ENCODE measurements around the gene CPN2.

CPN2 gene

GRCh38 chr3:194351080-194351672 lies at the start of gene CPN2:
Gene CPN2 (minus strand): TSS chr3:194351328. CDS start chr3:194342702, 8,626 bp downstream.
- H3K4me3 ChIP-seq (ENCODE audit: low read length) = no peak within 1 kb of the TSS
- TF ChIP-seq ZNF274 (IDR thresholded peaks at IDR 0.05; ENCODE audit: low read depth, low read length) = no peak

GRCh38 chr3:194399874-194400411 lies 48.8 kb upstream of the CPN2 start:
- TF ChIP-seq ZNF274 (IDR thresholded peaks at IDR 0.05; ENCODE audit: low read depth, low read length) = no peak

GRCh38 chr3:194399166-194399565 lies 48.0 kb upstream of the CPN2 start, which contains the start of gene GP5:
Gene GP5 (minus strand): TSS chr3:194399266. CDS start chr3:194398282, 984 bp downstream.
- peak within 1 kb of the TSS; percentile 32; the same call in 1 of the 2 replicates for H3K4me3 ChIP-seq (ENCODE audit: low read length)
- TF ChIP-seq ZNF274 (IDR thresholded peaks at IDR 0.05; ENCODE audit: low read depth, low read length) = no peak

More at GRCh38 chr3:194399874-194400411, 48.8 kb upstream of the CPN2 start:
- no peak overlapping the region for H3K4me3 ChIP-seq (ENCODE audit: low read length)

- no peak for TF ChIP-seq ZNF274 (IDR thresholded peaks at IDR 0.05; ENCODE audit: low read depth, low read length)
- H3K4me3 ChIP-seq (ENCODE audit: low read length) = peak overlapping the region; percentile 32; the same call in 1 of the 2 replicates
These were observed 46.7 kb upstream of the CPN2 start for GRCh38 chr3:194397757-194398312.

DNA sequence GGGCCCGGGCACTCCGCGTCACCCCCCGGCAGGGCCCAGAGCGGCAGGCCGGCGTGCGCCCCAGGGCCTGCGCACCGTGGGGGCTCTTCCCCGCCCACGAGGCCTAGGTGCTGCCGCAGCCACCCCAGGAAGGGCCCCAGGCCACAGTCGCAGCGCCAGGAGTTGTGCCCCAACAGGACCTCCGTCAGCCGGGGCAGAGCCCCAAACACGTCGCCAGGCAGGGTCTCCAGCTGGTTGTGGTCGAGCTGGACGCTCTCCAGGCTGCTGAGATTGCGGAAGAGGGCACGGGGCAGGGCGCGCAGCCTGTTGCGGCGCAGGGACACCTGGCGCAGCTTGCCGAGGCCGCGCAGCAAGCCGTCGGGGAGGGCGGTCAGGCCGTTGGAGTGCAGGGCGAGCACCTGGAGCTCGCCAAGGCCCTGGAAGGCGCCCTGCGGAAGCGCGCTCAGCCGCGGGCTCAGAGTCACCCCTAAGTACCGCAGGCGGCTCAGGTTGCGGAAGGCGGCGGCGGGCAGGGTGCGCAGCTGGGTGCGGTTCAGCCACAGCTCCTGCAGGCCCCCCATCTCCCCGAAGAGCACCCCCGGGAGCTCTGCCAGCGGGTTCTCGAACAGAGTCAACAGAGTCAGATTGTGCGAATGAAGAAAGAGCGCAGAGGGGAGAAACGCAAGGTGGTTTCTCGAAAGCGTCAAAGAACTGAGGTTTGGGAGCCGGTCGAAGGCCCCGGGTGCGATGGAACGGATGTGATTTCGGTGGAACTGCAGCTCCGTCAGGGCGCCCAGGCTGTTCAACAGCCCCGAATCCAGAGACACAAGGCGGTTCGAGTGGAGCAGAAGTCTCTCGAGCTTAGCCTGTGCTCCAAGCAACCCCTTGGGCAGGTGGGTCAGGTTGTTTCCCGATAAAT lies 46.0 kb upstream of the CPN2 start:
- no peak for TF ChIP-seq ZNF274 (IDR thresholded peaks at IDR 0.05; ENCODE audit: low read depth, low read length)
- peak overlapping the region; percentile 30; the same call in 1 of the 2 replicates for H3K4me3 ChIP-seq (ENCODE audit: low read length)

DNA sequence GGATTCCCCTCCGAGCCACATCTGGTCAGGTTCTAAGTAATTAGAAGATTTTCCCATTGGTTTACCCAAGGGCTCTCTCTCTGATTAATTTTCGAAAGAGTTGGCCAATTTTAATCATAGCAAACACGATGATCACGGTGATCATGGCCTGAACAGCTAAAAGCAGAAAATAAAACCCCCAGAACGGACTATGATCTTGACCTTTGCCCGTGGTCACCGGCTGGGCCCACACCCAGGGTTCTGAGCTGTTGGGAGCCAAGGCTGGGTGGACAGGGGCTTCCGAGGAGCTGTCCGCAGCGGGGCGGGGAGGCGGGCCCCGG lies 45.4 kb upstream of the CPN2 start:
- no peak for TF ChIP-seq ZNF274 (IDR thresholded peaks at IDR 0.05; ENCODE audit: low read depth, low read length)
- no peak overlapping the region; the same call in 1 of the 2 replicates for H3K4me3 ChIP-seq (ENCODE audit: low read length)

- no peak overlapping the region for H3K4me3 ChIP-seq (ENCODE audit: low read length)
- TF ChIP-seq ZNF274 (IDR thresholded peaks at IDR 0.05; ENCODE audit: low read depth, low read length) = no peak
These were observed 44.8 kb upstream of the CPN2 start for GRCh38 chr3:194395778-194396538.

DNA sequence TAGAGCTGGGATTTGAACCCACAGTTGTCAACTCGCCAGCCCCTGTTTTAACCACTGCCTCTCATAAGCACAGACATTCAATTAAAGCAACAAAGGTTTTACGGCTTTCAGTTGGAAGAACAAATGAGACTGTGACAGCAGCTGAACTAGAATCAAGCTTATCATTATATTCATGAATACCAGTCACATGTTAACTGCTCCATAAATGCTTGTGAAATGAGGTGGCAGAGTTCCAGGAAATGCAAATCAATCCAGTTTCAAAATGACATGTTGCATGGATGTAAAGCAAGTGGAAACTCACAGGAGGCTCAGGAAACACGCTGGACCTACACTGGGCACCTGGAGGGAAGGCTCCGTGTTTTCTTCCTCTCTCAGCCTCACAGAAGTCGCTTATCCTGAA lies 44.1 kb upstream of the CPN2 start:
- H3K4me3 ChIP-seq (ENCODE audit: low read length) = no peak overlapping the region
- no peak for TF ChIP-seq ZNF274 (IDR thresholded peaks at IDR 0.05; ENCODE audit: low read depth, low read length)

DNA sequence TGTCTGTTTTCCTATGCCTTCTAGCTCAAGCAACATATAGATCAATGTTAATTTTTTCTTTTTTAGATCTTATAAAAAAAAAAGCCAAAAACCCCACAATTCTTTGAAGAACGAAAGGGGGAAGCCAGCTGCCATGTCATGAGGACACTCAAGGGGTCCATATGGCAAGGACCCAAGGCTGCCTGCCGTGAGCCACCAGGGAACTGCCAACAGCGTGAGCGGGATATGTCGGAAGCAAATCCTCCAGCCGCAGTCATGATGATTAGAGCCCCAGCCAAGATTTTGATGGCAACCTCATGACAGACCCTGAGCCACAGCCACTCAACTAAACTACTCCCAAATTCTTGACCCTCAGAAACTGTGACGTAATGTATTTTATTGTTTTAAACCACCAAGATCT lies 41.4 kb upstream of the CPN2 start:
- no peak for TF ChIP-seq ZNF274 (IDR thresholded peaks at IDR 0.05; ENCODE audit: low read depth, low read length)
- H3K4me3 ChIP-seq (ENCODE audit: low read length) = no peak overlapping the region

DNA sequence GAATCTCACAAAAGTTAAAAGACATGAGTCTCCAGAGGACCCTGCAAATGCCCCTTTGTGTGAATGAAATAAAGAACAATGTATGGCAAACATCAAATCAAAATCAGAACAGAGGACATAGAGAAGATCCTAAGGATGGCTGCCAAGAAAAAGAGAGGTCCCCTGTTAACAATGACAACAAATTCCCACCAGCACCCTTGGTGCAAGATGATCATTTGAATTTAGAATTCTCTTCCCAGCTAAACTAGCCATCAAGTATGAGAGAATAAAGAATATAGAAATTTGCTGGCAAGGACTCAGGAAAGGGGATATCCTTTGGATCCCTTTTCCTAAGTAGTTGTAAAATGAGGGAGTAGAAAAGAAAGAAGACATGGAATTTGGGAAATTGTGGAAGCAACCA lies 39.7 kb upstream of the CPN2 start:
- H3K4me3 ChIP-seq (ENCODE audit: low read length) = no peak overlapping the region
- no peak for TF ChIP-seq ZNF274 (IDR thresholded peaks at IDR 0.05; ENCODE audit: low read depth, low read length)

DNA sequence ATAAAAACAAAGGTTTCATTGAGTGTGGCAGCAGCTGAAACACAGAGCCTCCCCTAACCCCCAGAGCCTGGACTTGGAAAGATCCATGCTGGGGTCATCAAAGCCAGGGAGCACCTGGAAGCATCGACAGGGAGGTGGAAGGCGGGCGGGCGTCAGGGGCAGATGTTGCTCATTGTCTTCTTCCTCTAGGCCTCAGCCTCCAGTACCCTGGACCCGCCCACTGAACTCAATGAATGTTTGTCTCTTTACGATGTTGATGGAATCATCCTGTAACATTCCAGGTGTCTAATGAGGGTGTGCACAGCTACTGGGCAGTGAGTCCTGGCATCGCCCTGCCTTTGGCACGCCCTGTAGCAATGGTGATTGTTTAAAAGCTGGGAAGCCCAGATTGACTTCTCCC lies 38.1 kb upstream of the CPN2 start:
- H3K4me3 ChIP-seq (ENCODE audit: low read length) = no peak overlapping the region
- no peak for TF ChIP-seq ZNF274 (IDR thresholded peaks at IDR 0.05; ENCODE audit: low read depth, low read length)

- TF ChIP-seq ZNF274 (IDR thresholded peaks at IDR 0.05; ENCODE audit: low read depth, low read length) = no peak
- no peak overlapping the region for H3K4me3 ChIP-seq (ENCODE audit: low read length)
These were observed 36.8 kb upstream of the CPN2 start for GRCh38 chr3:194387926-194388418.

DNA sequence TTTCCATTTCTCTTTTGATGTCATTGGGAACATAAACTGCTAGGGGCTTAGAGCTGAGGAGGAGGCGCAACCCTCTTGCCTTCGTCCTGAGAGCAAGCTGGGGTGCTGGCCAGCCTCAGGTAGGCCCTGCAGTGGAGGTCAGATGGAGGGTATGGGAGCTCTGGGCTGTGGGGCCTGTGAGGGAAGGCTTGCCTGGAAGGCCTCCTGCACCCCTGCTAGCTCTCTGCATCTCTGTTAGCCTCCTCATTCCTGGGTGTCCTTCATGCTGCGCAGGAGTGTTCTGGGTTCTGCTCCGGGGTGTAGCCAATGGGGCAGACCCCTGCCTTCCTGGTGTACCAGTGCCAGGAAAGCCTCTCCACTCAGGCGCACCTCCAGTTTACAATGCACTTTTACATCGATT lies 36.1 kb upstream of the CPN2 start:
- TF ChIP-seq ZNF274 (IDR thresholded peaks at IDR 0.05; ENCODE audit: low read depth, low read length) = no peak

DNA sequence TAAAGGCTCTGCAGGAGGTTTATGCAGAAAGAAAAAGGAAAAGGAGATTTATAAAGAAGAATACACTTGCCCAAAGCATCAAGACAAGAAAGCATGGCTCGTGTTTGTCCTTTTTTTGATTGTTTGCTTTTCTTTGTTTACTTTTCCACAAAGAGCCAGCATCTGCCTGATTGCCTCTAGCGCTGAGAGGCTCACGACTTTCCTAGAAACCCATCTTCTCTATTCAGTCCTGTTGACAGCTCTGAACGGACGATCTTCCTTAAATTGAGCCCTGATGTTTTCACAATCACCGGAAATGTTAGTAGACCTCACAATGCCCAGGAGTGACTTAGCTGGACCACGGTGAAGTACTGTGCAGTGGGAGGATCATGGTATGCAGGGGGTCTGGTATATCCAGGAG lies 35.5 kb upstream of the CPN2 start:
- no peak for TF ChIP-seq ZNF274 (IDR thresholded peaks at IDR 0.05; ENCODE audit: low read depth, low read length)

More for the DNA sequence above, 36.1 kb upstream of the CPN2 start:
- no peak overlapping the region for H3K4me3 ChIP-seq (ENCODE audit: low read length)

More for the DNA sequence above, 35.5 kb upstream of the CPN2 start:
- no peak overlapping the region for H3K4me3 ChIP-seq (ENCODE audit: low read length)
